GM21528 (cell line): ENCODE measurements around the gene DIDO1.
"Not testable (repeated sequence)": the region's sequence is repeated elsewhere in the genome, so short reads cannot be mapped to it uniquely, and the experiment has no call there.

Experiments used
- ATAC-seq: cut with Tn5 transposase; IDR thresholded peaks from one replicate; pipeline ENCODE4 v1.9.1; 2021; ENCODE audit warnings: mild to moderate bottlenecking, moderate library complexity; ENCODE audit not compliant: unreplicated experiment, low FRiP score

The DIDO1 gene

DNA sequence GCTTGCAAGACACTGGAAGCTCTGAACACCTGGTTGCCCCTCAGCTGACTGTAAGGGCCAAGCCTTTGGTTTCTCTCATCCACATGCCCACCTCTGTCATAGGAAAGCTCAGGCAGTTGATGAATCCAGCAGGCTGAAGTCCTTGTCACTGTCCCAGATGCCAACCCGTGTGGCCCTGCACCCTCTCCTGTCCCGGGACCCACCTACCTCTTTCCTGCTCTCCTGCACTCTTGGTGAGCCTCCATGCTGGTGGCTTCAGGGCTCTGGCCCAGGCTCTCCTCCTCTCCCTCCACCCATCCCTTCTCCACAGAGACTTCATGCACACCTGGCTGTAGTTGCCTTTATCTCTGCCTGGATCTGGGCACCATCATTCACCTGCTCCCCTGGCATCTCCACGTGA lies 7.7 kb upstream of the DIDO1 start:
- ATAC-seq: no peak

GRCh38 chr20:62931464-62931863 lies 5.2 kb upstream of the DIDO1 start:
- no peak for ATAC-seq

- no peak for ATAC-seq
Measured at GRCh38 chr20:62929051-62929538, 2.8 kb upstream of the DIDO1 start.

DNA sequence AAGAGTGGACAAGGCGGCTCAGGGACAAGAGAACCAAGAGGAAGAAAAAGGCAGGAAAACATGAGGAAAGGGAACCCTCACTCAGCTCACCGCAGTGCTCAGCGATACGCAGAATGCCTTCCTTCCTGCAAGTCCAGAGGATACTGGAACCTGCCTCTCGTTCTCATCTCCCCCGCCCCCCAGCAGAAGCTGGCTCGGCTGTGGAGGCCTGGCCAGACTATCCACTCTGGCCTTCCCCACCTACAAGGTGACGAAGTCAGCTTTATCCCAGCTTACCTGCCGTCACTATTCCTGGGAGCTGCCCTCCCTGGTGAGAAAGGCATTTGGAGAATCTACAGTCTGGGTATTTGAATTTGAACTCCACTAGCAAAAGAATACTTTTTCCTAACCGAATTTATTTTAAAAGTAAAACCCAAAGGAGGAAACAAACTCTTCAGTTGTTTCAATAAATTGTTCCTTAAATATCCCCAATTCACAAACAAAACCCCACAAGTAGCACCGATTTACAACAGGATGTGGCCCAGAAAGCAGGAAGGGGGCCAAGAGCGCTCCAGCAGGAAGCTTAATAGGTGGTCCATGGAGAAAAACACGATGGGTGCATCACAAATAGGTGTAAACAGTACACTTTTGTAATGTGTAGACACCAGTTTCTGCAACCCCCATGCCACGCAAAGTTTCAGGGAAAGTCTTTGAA lies 2.1 kb upstream of the DIDO1 start:
- no peak for ATAC-seq

GRCh38 chr20:62927128-62927705 lies 912 bp upstream of the DIDO1 start:
- ATAC-seq: no peak

DNA sequence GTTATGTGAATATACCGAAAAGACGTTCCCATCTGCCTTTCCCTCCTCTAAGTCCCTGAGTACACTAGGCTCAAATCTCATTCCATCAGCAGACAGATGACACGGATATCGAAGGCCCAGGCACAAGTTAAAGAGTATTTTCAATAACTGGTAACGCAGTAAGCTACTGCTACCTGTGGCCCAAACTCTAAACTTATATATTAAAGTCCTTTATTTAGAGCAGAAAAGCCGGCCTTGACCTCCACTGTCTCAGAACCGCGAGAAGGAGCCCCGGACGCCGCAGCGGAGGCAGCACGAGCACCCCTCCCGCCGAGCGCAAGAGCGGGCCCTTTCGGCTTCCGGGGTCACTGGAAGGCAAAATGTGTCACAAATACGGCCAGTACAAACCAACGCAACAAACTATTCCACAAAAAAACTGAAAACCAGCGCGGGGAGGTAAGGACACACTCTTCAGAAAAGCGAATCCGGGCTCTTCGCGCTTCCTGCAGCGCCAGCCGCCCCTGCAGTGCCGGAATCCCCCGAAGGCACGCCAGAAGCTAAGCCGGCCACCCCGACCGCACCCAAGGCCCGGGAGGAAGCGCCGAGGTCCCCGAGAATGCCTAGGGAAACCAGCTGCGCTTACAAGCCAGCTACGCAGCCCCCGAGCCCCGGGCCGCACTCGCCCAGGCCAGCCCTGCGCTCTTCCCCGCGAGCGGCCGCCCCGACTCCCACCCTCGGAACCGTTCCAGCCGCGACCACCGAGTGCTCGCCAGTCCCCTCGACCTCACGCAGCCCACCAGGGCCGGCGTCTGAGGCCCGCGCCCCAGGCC lies 681 bp downstream of the DIDO1 start:
- ATAC-seq: peak; percentile 20

DNA sequence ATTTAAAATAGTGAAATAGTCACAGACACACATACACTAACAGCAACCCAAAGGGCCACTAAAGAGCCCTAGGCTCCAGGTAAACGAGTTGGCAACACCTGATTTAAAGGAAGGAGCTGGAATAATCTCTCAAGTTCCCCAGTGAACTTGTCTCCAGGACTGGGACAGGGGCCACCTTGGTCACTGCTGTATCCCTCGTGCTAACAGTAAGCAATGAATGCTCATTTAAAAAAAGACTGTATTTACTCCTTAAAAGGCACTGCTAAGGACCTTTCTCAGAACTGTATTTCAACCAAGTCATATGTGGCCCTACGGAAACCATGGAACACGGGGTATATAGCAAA lies 1.3 kb downstream of the DIDO1 start:
- no peak for ATAC-seq

DNA sequence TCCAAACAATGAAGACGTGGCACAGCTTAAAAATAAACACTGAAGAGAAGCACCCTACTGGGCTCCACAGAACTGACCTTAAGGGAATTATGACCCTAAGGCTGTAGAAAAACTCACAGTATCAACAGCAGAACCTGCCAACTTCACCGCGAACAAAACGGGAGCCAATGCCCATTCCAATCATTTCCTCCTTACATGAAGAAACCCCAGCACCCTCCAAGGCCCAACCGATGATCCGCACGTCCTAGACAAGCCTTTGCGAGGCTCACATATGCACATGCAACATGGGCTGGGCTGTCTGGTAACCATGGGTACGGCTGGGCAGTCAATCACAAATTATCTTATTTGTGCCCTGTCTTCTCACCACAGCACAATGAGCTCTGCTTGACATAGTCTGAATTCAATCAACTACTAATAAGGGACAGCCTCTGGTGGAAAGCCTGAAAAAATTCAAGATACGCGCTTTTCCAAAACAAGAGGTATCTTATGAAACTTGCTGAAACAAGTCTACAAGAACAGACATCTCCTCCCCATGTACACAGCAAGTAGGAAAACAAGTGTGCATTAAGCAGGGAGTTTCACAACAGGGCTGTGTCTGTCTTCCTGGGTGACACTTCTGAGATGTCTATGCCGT lies 1.7 kb downstream of the DIDO1 start:
- ATAC-seq: no peak

DNA sequence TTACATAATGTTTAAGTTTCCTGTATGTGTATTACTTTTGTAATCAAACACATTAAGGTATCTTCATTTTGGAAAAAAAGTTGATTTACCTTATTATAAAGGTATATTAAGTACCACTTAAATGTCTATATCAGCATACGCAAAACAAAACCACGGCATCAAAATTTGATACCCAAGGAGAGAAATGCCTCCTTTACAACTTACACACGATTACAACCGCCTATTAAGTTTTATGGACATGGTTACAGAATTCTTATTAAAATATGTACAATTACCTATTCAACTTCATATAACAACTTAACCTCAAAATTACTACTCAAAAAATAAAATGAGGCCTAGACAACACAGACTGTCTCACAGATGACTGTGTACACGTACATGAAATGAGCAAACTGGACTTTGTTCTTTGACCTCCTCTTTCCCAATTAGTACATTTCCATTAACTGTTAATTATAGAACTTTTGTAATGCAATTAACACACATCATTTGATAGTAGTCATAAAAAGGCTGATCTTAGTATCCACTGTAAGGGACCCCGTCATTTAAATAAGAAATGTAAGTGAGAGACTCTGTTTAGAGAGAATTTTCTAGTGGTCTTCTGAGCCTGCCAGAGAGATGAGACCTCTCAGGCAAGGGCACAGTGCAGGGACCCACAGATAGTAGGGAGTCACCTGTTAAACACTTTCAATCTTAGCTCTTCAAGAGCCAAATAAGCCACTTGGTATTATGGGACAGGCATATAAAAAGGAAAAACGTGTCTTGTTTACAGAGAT lies 2.5 kb downstream of the DIDO1 start:
- ATAC-seq: no peak

GRCh38 chr20:62923059-62923668 lies 3.1 kb downstream of the DIDO1 start:
- ATAC-seq: not testable (repeated sequence)

GRCh38 chr20:62922451-62922921 lies 3.8 kb downstream of the DIDO1 start:
- ATAC-seq: no peak

DNA sequence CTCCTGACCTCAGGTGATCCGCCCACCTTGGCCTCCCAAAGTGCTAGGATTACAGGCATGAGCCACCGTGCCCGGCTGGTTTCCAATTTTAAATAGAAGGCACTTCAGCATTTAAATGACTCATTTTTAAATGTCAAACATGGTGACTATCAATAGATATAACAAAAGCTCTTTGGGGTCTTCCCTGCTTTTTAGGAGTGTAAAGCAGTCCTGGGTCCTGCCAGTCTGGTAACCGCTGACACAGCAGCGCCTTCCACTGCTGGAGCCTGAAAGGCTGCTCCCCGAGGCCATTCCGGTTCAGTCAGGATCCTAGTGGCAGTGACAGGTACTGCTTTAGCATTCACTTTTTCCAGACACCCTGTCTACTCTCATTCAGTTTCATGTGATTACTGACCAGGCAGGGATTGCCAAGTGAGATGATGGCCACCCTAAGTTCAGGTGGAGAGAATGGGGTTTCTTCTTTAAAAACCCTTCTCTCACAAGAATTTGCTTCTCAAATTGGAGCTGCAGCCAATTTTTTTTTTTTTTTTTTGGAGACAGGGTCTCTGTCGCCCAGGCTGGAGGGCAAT lies 5.1 kb downstream of the DIDO1 start:
- ATAC-seq: no peak

DNA sequence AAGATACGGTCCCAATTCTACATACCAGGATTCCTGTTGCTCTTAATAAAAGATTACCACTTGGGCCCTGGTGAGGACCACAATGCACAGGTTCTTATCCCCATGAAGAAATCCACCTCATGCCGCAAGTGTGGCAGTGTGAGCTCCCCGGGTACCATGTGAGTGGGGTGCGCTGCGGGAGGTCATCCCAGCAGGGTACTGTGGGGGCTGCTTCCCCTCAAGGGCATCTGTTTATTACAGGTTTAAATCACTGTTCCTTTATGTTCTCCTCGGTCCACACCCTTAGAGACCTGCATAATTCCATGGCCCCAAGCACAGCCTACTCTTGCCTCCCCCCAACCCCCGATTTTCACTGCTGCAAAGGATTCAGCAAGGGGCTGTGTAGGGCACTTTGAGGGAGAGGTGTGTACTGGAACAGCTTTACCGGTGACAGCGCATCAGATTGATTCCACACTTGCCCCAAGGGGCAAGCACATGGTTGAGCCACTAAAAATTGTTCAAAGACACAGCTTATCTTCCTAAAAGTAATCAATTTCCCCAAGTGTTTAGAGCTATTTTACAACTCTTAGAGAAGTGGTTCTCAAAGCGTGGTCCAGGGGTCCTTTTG lies 6.2 kb downstream of the DIDO1 start:
- no peak for ATAC-seq

DNA sequence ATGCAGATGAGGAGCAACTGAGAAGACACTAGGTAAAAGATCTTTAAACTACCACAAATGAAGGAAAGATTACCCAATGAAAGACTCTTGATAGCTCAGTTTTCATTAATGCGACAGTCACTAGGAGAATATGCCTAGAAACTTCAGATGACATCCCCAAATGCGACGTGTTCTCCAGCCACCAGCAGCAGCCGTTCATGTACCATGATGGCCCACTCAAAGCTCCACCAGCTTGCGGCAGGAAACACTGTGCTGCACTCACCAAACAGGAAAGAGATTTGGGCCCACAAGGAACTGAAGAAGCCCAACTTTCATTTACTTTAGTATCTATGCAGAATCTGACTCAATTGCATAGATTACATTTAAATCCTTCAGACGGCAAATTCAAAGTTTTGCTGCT lies 7.5 kb downstream of the DIDO1 start:
- no peak for ATAC-seq

DNA sequence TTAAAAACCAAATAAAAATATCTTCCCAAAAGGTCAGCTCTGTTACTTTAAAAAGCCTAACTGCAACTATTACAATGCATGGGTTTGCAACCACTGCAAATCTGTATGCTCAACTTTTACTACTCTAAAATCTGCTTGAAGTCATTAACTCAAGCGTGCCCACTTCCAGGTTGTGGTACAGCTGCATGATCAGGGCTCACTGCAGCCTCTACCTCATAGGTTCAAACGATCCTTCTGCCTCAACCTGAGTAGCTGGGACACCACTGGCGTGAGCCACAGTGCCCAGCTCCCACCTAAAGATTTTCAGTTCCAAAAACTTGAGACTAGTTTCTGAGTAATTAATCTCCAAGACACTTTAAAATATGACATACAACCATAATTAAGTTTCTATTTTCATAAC lies 8.2 kb downstream of the DIDO1 start:
- ATAC-seq: no peak

GRCh38 chr20:62917720-62918119 lies 8.6 kb downstream of the DIDO1 start:
- no peak for ATAC-seq

- ATAC-seq: no peak
Measured at GRCh38 chr20:62916703-62917476, 9.4 kb downstream of the DIDO1 start.

DNA sequence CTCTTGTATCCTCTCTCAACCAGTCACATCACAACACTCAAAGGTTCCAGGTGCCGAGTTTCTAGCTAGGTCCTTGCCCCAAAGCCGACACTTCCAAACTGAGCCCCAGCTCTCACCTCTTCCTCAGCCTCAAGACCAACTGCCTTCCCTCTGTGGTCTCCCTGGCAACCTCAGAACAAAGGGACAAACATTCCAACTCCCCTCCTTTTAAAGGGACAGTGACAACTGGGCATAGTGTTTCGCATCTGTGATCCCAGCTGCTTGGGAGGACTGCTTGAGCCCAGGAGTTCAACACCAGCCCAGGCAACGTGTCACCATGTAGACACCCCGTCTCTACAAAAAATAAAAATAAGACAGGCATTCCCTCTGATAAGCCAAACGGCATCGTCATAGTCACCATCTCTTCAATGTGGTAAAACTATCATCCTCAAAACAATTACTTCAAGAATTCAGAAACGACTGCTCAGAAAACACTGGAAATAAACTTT lies 11.3 kb downstream of the DIDO1 start:
- ATAC-seq: no peak
